HepG2 (cell line): ENCODE measurements around the gene USB1. TPM values are rescaled to one million over a fixed set of nuclear protein-coding genes. Genes with fewer than 3 reads are reported as not detected.

Experiments used
- BCL6 ChIP-seq: IDR thresholded peaks from 2 replicates; pipeline ENCODE4 v1.6.1; 2016; ENCODE audit warnings: missing genetic modification reagents, missing compliant biosample characterization
- FOXM1 ChIP-seq: sonication (generic); formaldehyde crosslinking; IDR thresholded peaks from 2 replicates; pipeline ENCODE4 v1.5.0; 2020; ENCODE audit warnings: missing genetic modification reagents
- MIER2 ChIP-seq: IDR thresholded peaks from 2 replicates; pipeline ENCODE4 v1.6.1; 2016; ENCODE audit warnings: missing biosample characterization, missing genetic modification reagents
- NPAS2 ChIP-seq: sonication (generic); formaldehyde crosslinking; IDR thresholded peaks from 2 replicates; pipeline ENCODE4 v1.8.0; 2022; ENCODE audit warnings: mild to moderate bottlenecking, missing genetic modification reagents, borderline replicate concordance
- RFX5 ChIP-seq: IDR thresholded peaks from 2 replicates; pipeline ENCODE4 v1.6.1; 2011; ENCODE audit warnings: low read depth, low read length, improper control_type of control experiment
- RORA ChIP-seq: sonication (generic); formaldehyde crosslinking; IDR thresholded peaks from 2 replicates; pipeline ENCODE4 v1.5.0; 2020; ENCODE audit warnings: mild to moderate bottlenecking, missing genetic modification reagents, moderate library complexity
- TMF1 ChIP-seq: sonication (generic); formaldehyde crosslinking; IDR thresholded peaks from 2 replicates; pipeline ENCODE4 v1.8.1; 2022; ENCODE audit warnings: low read depth, missing genetic modification reagents
- ZFAT ChIP-seq: sonication (generic); formaldehyde crosslinking; conservative IDR thresholded peaks from 2 replicates; pipeline ENCODE4 v1.8.1; 2023; ENCODE audit warnings: missing genetic modification reagents, inconsistent platforms
- ZNF207 ChIP-seq: fragments of 450-650 bp; IDR thresholded peaks from 2 replicates; pipeline ENCODE4 v1.6.1; 2016; ENCODE audit warnings: antibody characterized with exemption, borderline replicate concordance
- ZNF235 ChIP-seq: sonication (generic); formaldehyde crosslinking; IDR thresholded peaks from 2 replicates; pipeline ENCODE4 v1.8.1; 2023; ENCODE audit warnings: mild to moderate bottlenecking, missing genetic modification reagents, borderline replicate concordance
- ZNF460 ChIP-seq: sonication (generic); formaldehyde crosslinking; IDR thresholded peaks from 2 replicates; pipeline ENCODE4 v1.5.1; 2020; ENCODE audit warnings: missing genetic modification reagents, mild to moderate bottlenecking, borderline replicate concordance
- ZNF552 ChIP-seq: sonication (generic); formaldehyde crosslinking; IDR thresholded peaks from 2 replicates; pipeline ENCODE4 v1.9.0; 2022; ENCODE audit warnings: missing genetic modification reagents, mild to moderate bottlenecking, borderline replicate concordance
- ZNF639 ChIP-seq: conservative IDR thresholded peaks from 2 replicates; pipeline ENCODE4 v1.6.1; 2018; ENCODE audit warnings: missing genetic modification reagents
- ZSCAN5A ChIP-seq: sonication (generic); formaldehyde crosslinking; IDR thresholded peaks from 2 replicates; pipeline ENCODE4 v1.8.0; 2022; ENCODE audit warnings: mild to moderate bottlenecking, missing genetic modification reagents, borderline replicate concordance
- polyA plus RNA-seq, 8 experiments: library from polyadenylated mRNA; depleted of rRNA in 3 of 8; stranded (reverse) in 7 of 8; unstranded in 1 of 8; fragments of >200 nt; fragmentation: Illumina TruSeq in 4 of 8; extraction: Trizol in 4 of 8; gene quantifications; 2 replicates each; pipeline versions ENCODE4 v1.2.1 to v1.2.3, GENCODE V29; 2011 to 2016; ENCODE audit warnings: low read depth in 4 of 8, missing spikeins in 1 of 8, mixed read lengths in 1 of 8; ENCODE audit not compliant: insufficient read depth in 1 of 8
- total RNA-seq, 5 experiments: library from RNA; depleted of rRNA; stranded (reverse); fragments of >200 nt; fragmentation: Illumina TruSeq; extraction: Trizol; gene quantifications; 2 replicates each; pipeline ENCODE4 v1.2.3, GENCODE V29; 2016; ENCODE audit warnings: low read depth in 1 of 5
- TF ChIP-seq, protein P1 (sequence below): sonication (generic); formaldehyde crosslinking; IDR thresholded peaks from 2 replicates; pipeline ENCODE4 v1.5.1; 2020; ENCODE audit warnings: mild to moderate bottlenecking, moderate library complexity, missing genetic modification reagents
- TF ChIP-seq, protein P2 (sequence below): IDR thresholded peaks from 2 replicates; pipeline ENCODE4 v1.6.1; 2012; ENCODE audit warnings: low read depth, low read length, improper control_type of control experiment
- TF ChIP-seq, protein P3 (sequence below): sonication (generic); formaldehyde crosslinking; conservative IDR thresholded peaks from 2 replicates; pipeline ENCODE4 v1.4.0; 2020; ENCODE audit warnings: missing genetic modification reagents
- TF ChIP-seq, protein P4 (sequence below): sonication (generic); formaldehyde crosslinking; conservative IDR thresholded peaks from 2 replicates; pipeline ENCODE4 v1.8.0; 2022; ENCODE audit warnings: mild to moderate bottlenecking, moderate library complexity, missing genetic modification reagents

Gene USB1
- total and polyA plus RNA-seq, 2 of the 13 experiments (the other 11 are each of a cell fraction or from before 2014, with no cell fraction given), result 16.7 to 65.4 TPM

- TF ChIP-seq ZSCAN5A (CRISPR knock-in tag), result no peak
- TF ChIP-seq, protein P1, sequence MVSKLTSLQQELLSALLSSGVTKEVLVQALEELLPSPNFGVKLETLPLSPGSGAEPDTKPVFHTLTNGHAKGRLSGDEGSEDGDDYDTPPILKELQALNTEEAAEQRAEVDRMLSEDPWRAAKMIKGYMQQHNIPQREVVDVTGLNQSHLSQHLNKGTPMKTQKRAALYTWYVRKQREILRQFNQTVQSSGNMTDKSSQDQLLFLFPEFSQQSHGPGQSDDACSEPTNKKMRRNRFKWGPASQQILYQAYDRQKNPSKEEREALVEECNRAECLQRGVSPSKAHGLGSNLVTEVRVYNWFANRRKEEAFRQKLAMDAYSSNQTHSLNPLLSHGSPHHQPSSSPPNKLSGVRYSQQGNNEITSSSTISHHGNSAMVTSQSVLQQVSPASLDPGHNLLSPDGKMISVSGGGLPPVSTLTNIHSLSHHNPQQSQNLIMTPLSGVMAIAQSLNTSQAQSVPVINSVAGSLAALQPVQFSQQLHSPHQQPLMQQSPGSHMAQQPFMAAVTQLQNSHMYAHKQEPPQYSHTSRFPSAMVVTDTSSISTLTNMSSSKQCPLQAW (CRISPR knock-in tag), result peak; percentile 95
- TF ChIP-seq, protein P2, sequence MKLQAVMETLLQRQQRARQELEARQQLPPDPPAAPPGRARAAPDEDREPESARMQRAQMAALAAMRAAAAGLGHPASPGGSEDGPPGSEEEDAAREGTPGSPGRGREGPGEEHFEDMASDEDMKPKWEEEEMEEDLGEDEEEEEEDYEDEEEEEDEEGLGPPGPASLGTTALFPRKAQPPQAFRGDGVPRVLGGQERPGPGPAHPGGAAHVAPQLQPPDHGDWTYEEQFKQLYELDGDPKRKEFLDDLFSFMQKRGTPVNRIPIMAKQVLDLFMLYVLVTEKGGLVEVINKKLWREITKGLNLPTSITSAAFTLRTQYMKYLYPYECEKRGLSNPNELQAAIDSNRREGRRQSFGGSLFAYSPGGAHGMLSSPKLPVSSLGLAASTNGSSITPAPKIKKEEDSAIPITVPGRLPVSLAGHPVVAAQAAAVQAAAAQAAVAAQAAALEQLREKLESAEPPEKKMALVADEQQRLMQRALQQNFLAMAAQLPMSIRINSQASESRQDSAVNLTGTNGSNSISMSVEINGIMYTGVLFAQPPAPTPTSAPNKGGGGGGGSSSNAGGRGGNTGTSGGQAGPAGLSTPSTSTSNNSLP, result peak; percentile 56; the same call in 1 of the 2 replicates
- TF ChIP-seq ZNF460 (CRISPR knock-in tag), result no peak
- TF ChIP-seq RFX5, result no peak
- TF ChIP-seq, protein P3, sequence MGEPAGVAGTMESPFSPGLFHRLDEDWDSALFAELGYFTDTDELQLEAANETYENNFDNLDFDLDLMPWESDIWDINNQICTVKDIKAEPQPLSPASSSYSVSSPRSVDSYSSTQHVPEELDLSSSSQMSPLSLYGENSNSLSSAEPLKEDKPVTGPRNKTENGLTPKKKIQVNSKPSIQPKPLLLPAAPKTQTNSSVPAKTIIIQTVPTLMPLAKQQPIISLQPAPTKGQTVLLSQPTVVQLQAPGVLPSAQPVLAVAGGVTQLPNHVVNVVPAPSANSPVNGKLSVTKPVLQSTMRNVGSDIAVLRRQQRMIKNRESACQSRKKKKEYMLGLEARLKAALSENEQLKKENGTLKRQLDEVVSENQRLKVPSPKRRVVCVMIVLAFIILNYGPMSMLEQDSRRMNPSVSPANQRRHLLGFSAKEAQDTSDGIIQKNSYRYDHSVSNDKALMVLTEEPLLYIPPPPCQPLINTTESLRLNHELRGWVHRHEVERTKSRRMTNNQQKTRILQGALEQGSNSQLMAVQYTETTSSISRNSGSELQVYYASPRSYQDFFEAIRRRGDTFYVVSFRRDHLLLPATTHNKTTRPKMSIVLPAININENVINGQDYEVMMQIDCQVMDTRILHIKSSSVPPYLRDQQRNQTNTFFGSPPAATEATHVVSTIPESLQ (CRISPR knock-in tag), result 0 out of 2 replicates have a peak, but pooled peaks have one; percentile 58
- TF ChIP-seq ZNF552 (CRISPR knock-in tag), result peak; percentile 86
- no peak for TF ChIP-seq FOXM1 (CRISPR knock-in tag)
- TF ChIP-seq, protein P4, sequence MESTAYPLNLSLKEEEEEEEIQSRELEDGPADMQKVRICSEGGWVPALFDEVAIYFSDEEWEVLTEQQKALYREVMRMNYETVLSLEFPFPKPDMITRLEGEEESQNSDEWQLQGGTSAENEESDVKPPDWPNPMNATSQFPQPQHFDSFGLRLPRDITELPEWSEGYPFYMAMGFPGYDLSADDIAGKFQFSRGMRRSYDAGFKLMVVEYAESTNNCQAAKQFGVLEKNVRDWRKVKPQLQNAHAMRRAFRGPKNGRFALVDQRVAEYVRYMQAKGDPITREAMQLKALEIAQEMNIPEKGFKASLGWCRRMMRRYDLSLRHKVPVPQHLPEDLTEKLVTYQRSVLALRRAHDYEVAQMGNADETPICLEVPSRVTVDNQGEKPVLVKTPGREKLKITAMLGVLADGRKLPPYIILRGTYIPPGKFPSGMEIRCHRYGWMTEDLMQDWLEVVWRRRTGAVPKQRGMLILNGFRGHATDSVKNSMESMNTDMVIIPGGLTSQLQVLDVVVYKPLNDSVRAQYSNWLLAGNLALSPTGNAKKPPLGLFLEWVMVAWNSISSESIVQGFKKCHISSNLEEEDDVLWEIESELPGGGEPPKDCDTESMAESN (CRISPR knock-in tag), result peak; percentile 74; the same call in 1 of the 2 replicates
- TF ChIP-seq TMF1, result 0 out of 2 replicates have a peak, but pooled peaks have one; percentile 26
- TF ChIP-seq ZNF235, result peak; percentile 29; the same call in 1 of the 2 replicates
- TF ChIP-seq ZFAT, result 0 out of 2 replicates have a peak, but pooled peaks have one; percentile 9
- TF ChIP-seq RORA (CRISPR knock-in tag), result no peak
- peak; percentile 85; the same call in 1 of the 2 replicates for TF ChIP-seq ZNF639 (CRISPR knock-in tag)
- TF ChIP-seq MIER2, result 0 out of 2 replicates have a peak, but pooled peaks have one; percentile 55
- TF ChIP-seq BCL6, result peak; percentile 87
- TF ChIP-seq ZNF207, result no peak
- TF ChIP-seq NPAS2 (CRISPR knock-in tag), result no peak
These were observed 23.5 kb downstream of the USB1 start (continued) for GRCh38 chr16:58024486-58025350.
